DMS79 (cell line): ENCODE data around the gene MAPK8IP2.

Source experiments
- DNase-seq: peaks from one replicate; lab custom pipeline; 2025; lab: John Stamatoyannopoulos, UW

Gene MAPK8IP2

DNA sequence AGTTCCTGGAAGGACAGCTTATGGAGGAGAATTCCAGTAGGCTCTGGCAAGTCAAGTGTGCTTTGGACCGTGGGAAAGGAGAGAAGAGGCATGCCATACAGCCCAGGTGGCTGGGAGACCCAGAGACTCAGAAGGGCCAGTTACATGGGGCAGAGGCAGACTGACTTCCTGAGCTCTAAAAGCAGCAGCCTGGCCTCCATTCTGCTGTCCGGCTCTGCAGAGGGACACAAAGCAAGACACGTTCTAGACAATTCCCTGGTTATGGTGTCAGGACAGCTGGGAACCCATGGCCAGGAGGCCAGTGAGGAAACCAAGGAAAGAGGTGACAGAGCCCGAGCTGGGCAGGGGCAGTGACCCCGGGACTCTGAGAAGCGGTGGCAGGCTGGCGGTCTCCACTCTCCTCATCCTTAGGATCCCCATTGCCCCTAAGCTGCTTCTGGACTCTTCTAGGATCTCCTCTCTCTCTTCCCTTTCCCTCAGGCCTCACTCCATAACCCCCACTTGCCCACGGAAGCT lies 25.1 kb upstream of the MAPK8IP2 start:
- DNase-seq = no peak

DNA sequence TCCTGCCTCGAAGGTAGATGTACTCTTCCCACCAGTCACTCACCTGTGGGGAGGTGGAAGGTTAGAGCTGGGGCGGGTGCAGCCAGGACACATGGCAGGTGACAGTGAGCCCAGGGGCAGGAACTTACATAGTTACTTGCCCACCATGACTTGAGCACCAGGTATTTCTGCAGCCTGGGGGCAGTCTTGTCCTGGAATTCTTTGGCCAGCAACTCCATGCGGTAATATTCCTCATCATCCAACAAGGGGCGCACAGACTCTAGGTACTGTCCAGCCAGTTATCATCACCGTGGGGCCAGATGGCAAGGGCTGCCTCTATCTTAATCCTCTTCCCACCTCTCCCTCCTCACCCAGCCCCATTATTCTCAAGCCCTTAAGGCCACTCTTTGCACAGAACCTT lies 24.5 kb upstream of the MAPK8IP2 start:
- no peak for DNase-seq

DNA sequence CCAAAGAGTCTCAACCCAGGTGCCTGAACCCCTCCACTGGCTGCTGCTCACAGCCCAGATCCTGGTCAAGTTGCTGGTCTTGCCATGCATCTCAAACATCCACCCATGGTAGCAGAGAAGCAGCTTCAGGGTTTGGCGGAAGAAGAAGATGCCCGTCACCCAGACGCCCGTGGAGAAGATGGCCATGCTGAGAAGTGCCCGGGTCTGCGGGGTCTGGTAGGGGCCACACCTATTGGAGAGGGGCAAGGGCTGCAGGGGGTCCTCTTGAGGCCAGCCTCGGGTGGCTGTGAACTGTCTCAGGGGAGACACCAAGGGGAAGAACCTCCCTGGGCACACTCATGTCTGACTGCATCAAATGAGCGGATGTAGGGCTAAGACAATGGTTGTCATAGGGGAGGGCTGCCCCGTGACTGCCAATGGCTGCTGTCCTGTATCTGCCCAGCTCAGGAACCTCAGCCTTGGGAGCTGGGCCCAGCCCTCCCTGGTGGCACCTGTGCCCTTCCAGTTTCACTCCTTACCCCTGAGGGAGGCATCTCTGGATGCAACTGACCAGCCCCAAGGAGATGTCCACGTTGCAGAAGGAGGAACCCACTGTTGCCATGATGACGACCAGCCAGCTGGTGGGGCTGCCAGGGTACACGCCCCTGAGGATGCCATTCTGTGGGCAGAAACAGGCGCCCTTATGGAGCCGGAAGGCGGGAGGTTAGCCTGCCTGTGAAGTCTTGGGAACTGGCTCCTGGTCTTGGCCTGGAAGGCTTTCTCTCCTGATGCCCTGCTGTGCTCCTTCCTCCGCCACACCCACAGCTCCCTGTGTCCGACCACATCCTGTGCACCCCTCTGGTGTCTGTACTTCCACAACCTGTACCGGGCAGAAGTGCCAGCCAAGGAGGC lies 23.5 kb upstream of the MAPK8IP2 start:
- no peak for DNase-seq

DNA sequence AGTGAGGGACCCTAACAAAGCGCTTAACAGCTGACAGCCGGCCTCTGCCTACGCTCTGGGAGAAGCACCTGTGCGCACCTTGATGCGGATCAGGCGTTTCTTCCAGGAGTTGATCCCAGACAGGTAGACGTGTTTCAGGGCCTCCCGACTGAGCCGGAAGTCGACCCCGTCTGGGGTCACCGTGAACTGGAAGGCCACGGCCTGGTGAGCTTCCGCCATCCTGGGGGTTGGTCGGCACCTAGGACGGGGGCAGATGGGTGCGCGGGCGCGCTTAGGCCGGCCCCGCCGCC lies 23.0 kb upstream of the MAPK8IP2 start:
- no peak for DNase-seq

DNA sequence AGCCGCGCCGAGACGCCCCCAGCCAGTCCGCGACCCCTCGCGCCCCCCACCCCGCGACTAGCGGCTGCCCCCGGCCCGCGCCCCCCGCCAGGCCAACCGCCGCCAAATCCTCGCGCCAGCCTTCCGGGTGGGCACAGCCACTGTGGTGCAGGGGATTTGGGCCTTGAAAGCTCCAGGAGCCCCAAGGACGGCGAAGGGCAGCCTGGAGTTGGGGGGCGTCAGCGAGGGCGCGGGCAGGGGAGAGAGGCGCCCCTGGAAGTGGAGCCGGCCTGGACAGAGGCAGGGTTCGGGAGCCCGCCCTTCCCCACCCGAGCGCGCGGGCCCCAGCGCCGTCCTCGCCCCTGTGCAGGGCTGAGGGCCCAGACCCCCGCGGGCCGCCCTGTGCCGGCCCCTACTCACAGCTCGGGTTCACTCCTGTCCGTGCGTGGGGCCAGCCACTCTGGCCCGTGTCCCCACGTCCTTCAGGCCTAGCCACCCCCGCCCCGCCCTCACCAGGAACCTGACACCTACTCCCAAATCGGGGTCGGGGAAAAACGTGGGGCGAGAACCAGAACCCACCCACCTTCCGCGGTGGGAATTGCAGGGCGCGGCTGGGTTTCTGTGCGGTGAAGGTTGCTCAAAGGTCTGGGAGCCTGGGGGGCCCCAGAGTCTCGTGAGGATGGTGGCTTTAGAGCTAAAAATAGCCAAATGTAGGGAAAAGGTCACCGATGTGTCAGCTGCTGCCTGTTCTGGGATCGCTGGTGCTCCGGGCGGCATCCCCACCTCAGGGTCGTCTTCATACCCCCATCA lies 22.4 kb upstream of the MAPK8IP2 start, which contains the start of gene CPT1B:
Gene CPT1B, minus strand, starts transcription at position 441 of the 789 bp plus-strand sequence. CDS start 512 bp downstream, outside the sequence.
- no peak for DNase-seq

DNA sequence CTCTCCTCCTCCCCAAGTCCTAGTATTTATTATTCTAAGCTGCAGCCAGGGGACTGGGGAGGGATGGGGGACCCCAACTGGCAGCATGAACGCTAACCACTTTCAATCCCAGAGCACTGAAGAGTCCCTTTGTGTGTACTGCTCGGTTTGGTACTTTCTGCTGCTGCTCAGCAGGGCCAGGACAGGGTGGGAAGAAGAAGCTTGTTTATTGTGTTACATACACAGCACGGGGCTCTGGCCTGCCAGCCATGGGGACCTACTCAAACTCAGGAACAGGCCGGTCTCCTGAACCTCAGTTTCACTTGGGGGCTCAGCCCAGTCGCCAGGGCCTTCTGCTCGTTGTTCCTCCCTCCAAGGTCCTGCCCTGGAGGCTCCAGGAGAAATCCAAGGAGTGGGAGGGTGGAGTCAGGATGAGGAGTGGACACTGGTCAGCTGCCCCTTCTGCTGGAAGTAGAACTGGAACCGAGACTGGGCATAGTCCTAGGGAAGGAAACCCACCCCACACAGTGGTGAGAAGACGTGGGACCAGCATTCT lies 21.8 kb upstream of the MAPK8IP2 start:
- DNase-seq = no peak

DNA sequence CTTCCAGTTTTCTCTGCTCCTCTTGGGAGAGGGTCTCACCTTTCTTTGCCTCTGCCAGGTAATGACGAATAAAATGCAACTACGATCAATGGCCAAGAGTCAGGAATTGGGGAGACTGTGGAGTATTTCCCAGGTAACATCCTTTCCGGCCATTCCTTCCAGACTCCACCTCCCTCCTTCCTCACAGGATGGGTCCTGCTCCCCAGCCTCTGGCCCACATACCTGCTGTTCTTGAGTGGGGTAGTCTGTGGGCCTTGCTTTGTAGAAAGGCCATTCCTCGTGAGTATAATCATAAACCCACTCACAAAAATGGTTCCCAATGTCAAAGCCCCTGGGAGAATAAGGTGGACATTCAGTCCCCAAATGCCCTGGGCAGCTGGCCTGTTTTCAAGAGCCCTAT lies 20.8 kb upstream of the MAPK8IP2 start:
- no peak for DNase-seq

DNA sequence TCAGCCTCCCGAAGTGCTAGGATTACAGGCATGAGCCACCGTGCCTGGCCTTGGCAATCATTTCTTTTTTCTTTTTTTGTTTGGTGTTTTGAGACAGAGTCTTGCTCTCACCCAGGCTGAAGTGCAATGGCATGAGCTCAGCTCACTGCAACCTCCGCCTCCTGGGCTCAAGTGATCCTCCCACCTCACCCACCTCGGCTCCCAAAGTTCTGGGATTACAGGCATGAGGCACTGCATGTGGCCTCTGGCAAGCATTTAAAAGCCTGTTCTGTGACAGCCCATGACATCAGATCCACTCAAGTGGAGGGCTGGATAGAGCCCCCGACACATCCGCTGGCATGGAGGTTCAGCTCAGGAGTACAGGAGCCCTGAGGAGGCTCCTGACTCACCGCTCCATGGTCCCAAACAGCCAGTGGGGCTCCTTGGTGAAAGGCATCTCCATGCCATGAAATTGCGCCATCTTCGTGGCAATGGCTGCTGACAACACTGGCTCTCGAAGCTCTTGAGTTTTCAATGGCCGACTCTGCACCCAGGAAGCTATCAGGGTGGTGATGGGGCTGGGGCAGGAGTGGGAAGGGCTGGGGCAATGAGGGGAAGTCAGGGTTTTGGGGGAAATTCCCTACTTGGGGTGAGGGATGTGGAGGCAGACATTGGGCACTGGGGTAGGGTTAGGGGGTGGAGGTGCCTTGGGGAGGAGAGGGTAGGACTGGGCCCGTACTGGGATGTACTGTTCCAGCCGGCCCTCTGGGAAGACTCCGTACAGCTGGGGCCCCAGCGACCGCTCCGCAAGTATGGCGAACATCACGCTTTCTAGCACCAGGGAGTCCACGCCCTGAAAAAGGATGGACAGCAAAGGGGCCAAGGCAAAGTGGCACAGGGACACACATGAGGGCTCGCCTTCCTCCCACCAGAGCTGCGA lies 19.3 kb upstream of the MAPK8IP2 start:
- no peak for DNase-seq

DNA sequence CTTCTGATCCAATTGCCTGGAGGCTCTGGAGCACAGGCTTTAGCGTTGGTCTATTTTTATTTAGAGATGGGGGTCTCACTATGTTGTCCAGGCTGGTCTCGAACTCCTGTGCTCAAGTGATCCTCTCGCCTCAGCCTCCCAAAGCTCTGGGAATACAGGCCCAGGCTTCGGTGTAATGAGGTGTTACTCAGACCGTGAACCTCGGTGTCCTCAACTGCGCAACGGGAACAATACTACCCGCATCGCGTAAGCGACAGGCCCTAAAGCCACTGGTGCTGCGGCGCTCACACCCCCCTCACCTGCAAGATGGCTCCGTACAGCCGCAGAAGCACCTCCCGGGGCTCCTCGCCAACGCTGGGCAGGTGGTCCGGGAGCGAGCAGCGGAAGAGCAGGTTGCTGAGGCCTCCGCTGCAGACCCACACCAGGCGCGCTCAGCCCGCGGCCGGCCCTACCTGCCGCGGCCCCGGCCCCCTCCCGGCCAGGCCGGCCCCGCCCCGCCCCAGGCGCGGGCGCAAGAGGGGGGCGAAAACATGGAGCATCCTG lies 18.6 kb upstream of the MAPK8IP2 start:
- DNase-seq = no peak

DNA sequence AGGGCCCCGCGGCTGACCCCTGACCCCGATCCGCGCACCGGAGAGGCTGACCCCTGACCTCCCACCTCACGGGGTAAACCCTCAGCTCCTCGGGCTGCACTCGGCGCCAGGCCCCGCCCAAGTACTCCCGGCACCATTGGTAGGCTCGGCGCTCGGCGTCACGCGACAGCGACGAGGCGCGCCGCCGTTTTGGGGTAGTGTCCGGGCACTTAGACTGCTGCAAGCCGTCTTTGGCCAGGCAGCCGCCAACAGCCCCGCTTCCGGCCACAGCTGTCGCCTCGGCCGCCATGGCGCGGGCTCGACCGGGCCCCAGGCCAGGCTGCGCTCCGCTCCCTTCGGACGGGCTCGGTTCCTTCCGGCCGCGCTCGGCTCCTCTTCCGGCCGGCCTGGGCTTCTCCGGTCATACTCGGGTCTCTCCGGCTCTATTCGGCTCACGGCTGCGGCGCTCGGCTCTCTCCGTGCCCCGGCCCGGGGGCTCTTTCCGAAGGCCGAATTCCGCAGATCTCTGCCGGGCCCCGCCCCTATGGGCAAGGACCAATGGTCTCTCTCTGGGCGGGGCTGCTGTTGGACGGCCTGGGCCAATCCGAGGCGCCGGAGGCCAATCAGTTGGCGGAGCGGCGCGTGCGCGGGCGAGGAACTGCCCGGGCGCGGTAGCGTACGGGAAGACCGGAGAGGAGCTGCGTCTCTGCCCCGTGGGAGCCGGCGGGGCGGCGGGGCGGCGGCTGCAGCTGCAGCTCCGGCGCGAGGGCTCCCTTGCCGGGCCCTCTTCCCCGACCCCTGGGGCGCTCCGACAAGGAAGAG lies 17.9 kb upstream of the MAPK8IP2 start, which contains the start of gene CHKB:
Gene CHKB, minus strand, starts transcription at position 357 of the 801 bp plus-strand sequence. Its CDS starts 68 bp downstream, at position 289.
- DNase-seq = peak; percentile 82

DNA sequence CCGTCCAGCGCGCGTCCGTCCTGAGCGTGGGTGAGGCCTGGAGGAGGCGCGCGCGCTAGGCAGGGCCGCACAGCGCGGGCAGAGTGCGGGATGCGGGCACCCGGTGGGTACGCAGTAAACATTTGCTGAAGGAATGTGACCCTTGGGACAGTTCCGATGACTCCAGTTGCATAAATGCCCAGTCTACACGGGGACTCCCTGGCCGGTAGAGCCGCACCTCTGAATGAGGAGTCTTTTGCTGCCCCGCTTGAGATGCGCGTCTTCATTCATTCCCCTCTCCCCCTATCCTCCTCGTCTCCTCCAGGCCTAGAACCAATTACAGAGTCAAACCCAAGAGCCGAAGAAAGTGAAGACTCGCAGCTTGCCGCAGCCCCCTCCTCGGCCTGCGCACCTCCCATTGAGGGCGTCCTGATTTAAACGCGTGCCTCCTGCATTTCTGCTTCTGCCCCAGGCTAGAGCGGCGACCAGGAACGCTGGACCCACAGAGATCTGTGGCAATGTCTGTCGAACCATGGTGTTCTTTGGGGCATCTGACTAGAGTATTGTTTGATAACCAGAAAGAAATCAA lies 17.2 kb upstream of the MAPK8IP2 start:
- DNase-seq = no peak

DNA sequence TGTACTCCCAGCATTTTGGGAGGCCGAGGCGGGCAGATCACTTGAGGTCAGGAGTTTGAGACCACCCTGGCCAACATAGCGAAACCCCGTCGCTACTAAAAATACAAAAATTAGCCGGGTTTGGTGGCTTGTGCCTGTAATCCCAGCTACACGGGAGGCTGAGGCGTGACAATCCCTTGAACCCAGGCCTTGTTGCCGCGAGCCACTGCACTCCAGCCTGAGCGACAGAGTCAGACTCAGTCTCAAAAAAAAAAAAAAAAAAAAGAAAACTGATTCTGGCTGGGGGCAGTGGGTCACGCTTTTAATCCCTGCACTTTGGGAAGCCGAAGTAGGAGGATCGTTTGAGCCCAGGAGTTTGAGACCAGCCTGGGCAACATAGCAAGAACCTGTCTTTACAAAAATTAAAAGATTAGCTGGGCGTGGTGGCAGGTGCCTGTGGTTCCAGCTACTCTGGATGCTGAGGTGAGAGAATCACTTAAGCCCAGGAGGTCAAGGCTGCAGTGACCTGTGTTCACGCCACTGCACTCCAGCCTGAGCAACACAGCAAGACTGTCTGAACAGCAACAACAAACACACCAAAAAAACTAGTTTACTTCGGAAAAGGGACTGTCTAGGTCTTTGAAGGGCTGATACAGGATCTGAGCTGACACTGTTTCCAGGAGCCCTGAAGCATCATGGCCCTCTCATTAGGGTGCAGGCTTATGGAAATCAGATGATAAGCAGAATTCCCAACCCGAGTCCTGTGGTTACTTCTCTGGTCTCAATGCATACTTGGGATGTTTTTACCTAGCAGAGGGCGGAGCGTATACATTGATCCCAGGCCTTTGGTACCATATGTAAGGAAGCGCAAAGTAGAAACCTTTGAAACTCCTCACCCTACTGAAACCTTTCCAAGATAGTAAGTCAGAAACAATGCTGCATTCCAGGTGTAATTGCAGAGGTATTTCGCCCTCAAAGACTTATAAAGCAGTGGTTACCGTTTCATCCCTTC lies 16.2 kb upstream of the MAPK8IP2 start:
- DNase-seq = no peak

DNA sequence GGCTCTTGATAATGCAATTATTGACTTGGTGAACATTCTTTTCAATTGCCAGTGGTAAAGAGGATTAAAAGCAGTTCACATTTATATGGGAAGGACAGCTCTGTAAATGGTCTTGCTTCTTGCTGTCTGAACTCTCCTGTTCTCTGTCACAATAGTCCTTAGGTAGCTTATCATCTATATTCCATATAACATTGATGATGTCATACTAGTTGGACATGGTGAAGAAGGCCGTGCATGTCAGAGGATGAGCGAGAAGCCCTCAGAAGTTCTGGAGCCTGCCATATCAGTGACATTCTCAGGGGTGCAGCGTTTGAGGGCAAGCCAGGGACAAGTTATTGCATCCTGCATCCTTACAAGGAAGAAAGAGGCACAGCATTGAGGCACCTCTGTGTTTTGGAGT lies 15.4 kb upstream of the MAPK8IP2 start:
- no peak for DNase-seq

DNA sequence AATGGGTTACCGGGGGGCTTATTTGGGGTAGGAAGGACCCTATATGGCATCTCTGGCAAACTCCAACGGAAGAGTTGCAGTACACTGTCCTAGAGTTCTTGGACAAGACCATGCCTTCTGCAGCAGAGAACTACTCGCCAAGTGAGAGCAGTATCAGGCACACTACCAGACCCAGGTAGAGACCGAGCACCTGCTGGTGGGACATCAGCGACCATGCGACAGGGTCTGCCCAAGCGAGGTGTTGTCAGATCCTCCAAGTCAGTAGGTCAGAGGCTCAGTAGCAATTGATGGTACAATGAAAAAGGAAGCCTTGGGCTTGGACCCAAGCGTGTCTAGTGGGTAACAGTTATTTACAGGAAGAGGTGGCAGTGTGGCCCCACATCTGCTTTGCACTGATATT lies 14.8 kb upstream of the MAPK8IP2 start:
- DNase-seq = no peak

DNA sequence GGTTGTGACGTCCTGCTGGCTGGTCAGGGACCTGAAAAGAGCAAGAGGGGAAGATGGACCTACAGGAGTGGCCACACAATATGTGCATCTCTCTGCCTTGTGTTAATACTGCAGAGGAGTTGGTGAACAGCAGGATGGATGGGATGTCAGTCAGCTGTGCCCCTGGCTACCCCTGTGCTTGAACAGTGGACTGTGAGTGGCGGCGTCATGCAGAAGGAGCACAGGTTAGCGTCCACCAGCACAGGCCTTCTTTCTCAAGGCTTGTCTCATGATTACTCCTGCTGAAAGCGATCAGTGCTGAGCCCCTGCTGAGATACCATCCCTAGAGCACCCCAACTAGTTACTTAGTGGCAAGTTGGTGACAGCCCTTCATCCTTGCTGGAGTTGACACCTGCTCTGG lies 14.2 kb upstream of the MAPK8IP2 start:
- no peak for DNase-seq

DNA sequence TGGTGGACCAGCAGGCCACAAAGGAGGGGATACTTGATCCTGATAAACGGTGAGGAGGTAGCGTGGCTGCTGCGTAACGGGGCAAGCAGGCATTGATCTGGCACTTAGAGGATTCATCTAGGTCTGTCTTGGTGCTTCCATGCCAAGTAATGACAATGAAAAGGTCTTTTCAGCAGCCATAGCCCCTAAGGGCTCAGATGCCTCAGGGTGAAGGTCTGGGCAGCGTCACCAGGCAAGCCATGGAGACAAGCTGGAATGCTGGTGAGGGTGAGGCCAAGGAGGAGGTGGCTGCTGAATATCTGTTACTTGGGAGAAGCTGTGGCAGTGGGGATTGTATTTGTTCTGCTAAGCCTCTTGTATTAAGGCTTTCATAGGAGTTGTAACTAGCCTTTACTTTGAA lies 13.2 kb upstream of the MAPK8IP2 start:
- DNase-seq = no peak

DNA sequence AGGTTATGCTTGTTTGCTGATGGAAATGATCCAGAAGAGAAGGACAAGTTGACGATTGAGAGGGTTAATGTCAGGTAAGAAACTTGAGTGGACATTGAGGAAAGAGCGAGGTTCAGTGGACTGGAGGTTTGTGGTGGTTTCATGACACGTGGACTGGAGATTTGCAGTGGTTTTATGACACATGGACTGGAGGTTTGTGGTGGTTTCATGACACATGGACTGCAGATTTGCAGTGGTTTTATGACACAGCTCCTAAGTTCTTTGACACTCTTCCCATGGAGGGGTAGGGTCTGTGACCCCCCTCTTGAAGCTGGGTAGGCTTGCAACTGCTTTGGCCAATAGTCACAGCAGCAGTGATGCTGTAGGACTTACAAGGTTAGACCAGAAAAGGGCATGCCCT lies 5.4 kb upstream of the MAPK8IP2 start:
- no peak for DNase-seq

DNA sequence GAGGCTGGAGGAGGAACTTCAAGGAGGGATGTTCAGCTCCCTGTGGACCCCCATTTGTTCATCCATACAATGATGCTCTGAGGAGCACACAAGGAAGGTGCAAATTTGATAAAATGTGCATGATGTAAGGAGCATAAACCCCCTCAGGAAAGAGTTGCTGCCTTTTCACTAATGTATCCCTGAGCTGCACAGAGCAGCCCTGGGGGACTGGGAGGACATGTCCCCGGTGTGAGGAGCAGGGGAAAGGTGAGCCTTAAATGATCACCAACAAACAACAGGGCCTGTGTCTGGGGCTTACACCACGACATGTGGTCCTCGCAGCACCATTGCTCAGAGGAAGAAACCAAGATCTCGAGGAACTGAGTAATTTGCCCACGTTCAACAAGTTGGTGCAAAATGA lies 3.5 kb upstream of the MAPK8IP2 start:
- DNase-seq = no peak
